HepG2 (cell line): ENCODE data around the gene ADAMTS4. TPM values are rescaled to one million over a fixed set of nuclear protein-coding genes. Genes with fewer than 3 reads are reported as not detected.

Experiments
- ATAC-seq: fragments of 200-7000 bp; cut with Tn5 transposase; 3 replicates; pipeline ENCODE4 v1.9.1; 2020; ENCODE audit warnings: mild to moderate bottlenecking, moderate library complexity
- BruUV-seq: library from RNA; stranded (reverse); fragments of 400-500 nt; replicated peaks from 2 replicates; lab custom pipeline; 2021; lab: Mats Ljungman, UMichigan
- CTCF ChIA-PET: fragments of 300-600 bp; formaldehyde crosslinking; extraction: SDS; loops from one replicate; lab custom pipeline; 2021; ENCODE audit warnings: low total read pairs, inconsistent platforms, low intra/inter-chr PET ratio; lab: Yijun Ruan, JAX
- POLR2A ChIA-PET: fragments of 350-600 bp; sonication (Branson Sonifier 250); formaldehyde crosslinking; loops from one replicate; lab custom pipeline; 2020; ENCODE audit warnings: antibody characterized with exemption, inconsistent platforms; lab: Yijun Ruan, JAX
- DNase-seq: peaks from one replicate; pipeline ENCODE4 v3.0.0-alpha.2; 2015; ENCODE audit warnings: low spot score
- FAIRE-seq: peaks from 3 replicates; lab custom pipeline; 2011; peaks lifted over from hg19 to GRCh38; lab: Jason Lieb, UNC
- H2AFZ ChIP-seq: one replicate; pipeline ENCODE4 v1.6.1; 2011; ENCODE audit warnings: low read length, inconsistent platforms
- H3K27ac ChIP-seq: fragments of 300-600 bp; 3 replicates; pipeline ENCODE4 v1.8.0; 2011; ENCODE audit warnings: mixed run types, mild to moderate bottlenecking, mixed read lengths, low read length, inconsistent platforms; ENCODE audit not compliant: insufficient read depth; ENCODE audit errors: extremely low read length
- H3K27me3 ChIP-seq, 2 experiments: fragments of 200-600 bp in 1 of 2; 2 replicates in 1 of 2; 3 replicates in 1 of 2; pipeline versions ENCODE4 v1.6.0 to v1.8.0; 2011; ENCODE audit warnings: low read length in 2 of 2, mild to moderate bottlenecking in 2 of 2, moderate library complexity in 2 of 2, inconsistent platforms in 1 of 2; ENCODE audit not compliant: insufficient read depth in 2 of 2, control insufficient read depth in 1 of 2
- H3K36me3 ChIP-seq, 2 experiments: fragments of 200-600 bp in 1 of 2; replicated peaks in 1 of 2; 2 replicates in 1 of 2; 3 replicates in 1 of 2; pipeline versions ENCODE4 v1.5.1 to v1.8.0; 2011; ENCODE audit warnings: low read length in 2 of 2, inconsistent platforms in 1 of 2; ENCODE audit not compliant: insufficient read depth in 2 of 2, control insufficient read depth in 1 of 2
- H3K4me1 ChIP-seq: 2 replicates; pipeline ENCODE4 v1.5.1; 2012; ENCODE audit warnings: low read length, inconsistent platforms; ENCODE audit not compliant: insufficient read depth
- H3K4me2 ChIP-seq: 2 replicates; pipeline ENCODE4 v1.6.0; 2011; ENCODE audit warnings: low read depth, low read length, inconsistent platforms
- H3K4me3 ChIP-seq, 3 experiments: fragments of 200-600 bp in 1 of 3; sonication (generic), shearing (Covaris generic) in 1 of 3; replicated peaks in 1 of 3; 2 replicates each; pipeline ENCODE4 v1.5.1; 2011 to 2016; ENCODE audit warnings: low read length in 3 of 3, inconsistent platforms in 2 of 3, low read depth in 2 of 3, mild to moderate bottlenecking in 2 of 3, control low read depth in 1 of 3, mixed read lengths in 1 of 3; ENCODE audit not compliant: insufficient read depth in 1 of 3
- H3K79me2 ChIP-seq: one replicate; pipeline ENCODE4 v1.6.1; 2011; ENCODE audit warnings: low read length, inconsistent platforms; ENCODE audit not compliant: insufficient read depth
- H3K9ac ChIP-seq: 2 replicates; pipeline ENCODE4 v1.6.0; 2011; ENCODE audit warnings: mild to moderate bottlenecking, low read depth, low read length, inconsistent platforms; ENCODE audit not compliant: insufficient read depth
- H3K9me3 ChIP-seq: 2 replicates; pipeline ENCODE4 v1.5.1; 2012; ENCODE audit warnings: mild to moderate bottlenecking, low read length
- H4K20me1 ChIP-seq: 2 replicates; pipeline ENCODE4 v1.6.0; 2011; ENCODE audit warnings: inconsistent platforms, mild to moderate bottlenecking, low read length, moderate library complexity; ENCODE audit not compliant: insufficient read depth
- KLF16 ChIP-seq, 2 experiments: sonication (generic) in 1 of 2; formaldehyde crosslinking in 1 of 2; IDR thresholded peaks; 2 replicates each; pipeline versions ENCODE4 v1.6.1 to v1.8.0; 2016 to 2023; ENCODE audit warnings: missing genetic modification reagents in 2 of 2, missing compliant biosample characterization in 1 of 2
- MAF1 ChIP-seq: sonication (generic); formaldehyde crosslinking; IDR thresholded peaks from 2 replicates; pipeline ENCODE4 v1.5.0; 2020; ENCODE audit warnings: missing genetic modification reagents, borderline replicate concordance
- MXI1 ChIP-seq: IDR thresholded peaks from 3 replicates; pipeline ENCODE4 v1.6.1; 2012; ENCODE audit warnings: low read depth, low read length, inconsistent platforms, borderline replicate concordance
- STAT6 ChIP-seq: sonication (generic); formaldehyde crosslinking; IDR thresholded peaks from 2 replicates; pipeline ENCODE4 v1.4.0; 2020; ENCODE audit warnings: missing genetic modification reagents, mild to moderate bottlenecking, borderline replicate concordance
- ZHX2 ChIP-seq, 2 experiments: sonication (generic) in 1 of 2; formaldehyde crosslinking in 1 of 2; IDR thresholded peaks; 2 replicates each; pipeline versions ENCODE4 v1.6.1 to v1.9.0; 2014 to 2022; ENCODE audit warnings: antibody characterized with exemption in 1 of 2, borderline replicate concordance in 1 of 2, inconsistent platforms in 1 of 2, low read depth in 1 of 2, missing genetic modification reagents in 1 of 2
- ZNF83 ChIP-seq: sonication (generic); formaldehyde crosslinking; IDR thresholded peaks from 2 replicates; pipeline ENCODE4 v1.4.0; 2020; ENCODE audit warnings: missing genetic modification reagents, mild to moderate bottlenecking, borderline replicate concordance
- WGBS: methylation state at CpG from one replicate; pipeline ENCODE4 v1.1.6; 2017; ENCODE audit warnings: low lambda C conversion rate; 5-methylcytosine and 5-hydroxymethylcytosine counted together
- in situ Hi-C: cut with HindIII; loops from 2 replicates; pipeline ENCODE4 v1.10.0; 2017; ENCODE audit warnings: low pct_unique_long_range_greater_than_20kb; ENCODE audit not compliant: extremely low pct_ligation_motif_present
- intact Hi-C: fragments of 100-400 bp; cut with micrococcal nuclease; formaldehyde crosslinking; loops from one replicate; pipeline ENCODE4 v1.10.0; 2022; ENCODE audit not compliant: unreplicated experiment
- polyA plus RNA-seq, 8 experiments: library from polyadenylated mRNA; depleted of rRNA in 3 of 8; stranded (reverse) in 7 of 8; unstranded in 1 of 8; fragments of >200 nt; fragmentation: Illumina TruSeq in 4 of 8; extraction: Trizol in 4 of 8; gene quantifications; 2 replicates each; pipeline versions ENCODE4 v1.2.1 to v1.2.3, GENCODE V29; 2011 to 2016; ENCODE audit warnings: low read depth in 4 of 8, missing spikeins in 1 of 8, mixed read lengths in 1 of 8; ENCODE audit not compliant: insufficient read depth in 1 of 8
- total RNA-seq, 5 experiments: library from RNA; depleted of rRNA; stranded (reverse); fragments of >200 nt; fragmentation: Illumina TruSeq; extraction: Trizol; gene quantifications; 2 replicates each; pipeline ENCODE4 v1.2.3, GENCODE V29; 2016; ENCODE audit warnings: low read depth in 1 of 5

ADAMTS4 gene
- total and polyA plus RNA-seq, 2 of the 13 experiments (the other 11 are each of a cell fraction or from before 2014, with no cell fraction given) = 0.51 to 1.7 TPM

DNA sequence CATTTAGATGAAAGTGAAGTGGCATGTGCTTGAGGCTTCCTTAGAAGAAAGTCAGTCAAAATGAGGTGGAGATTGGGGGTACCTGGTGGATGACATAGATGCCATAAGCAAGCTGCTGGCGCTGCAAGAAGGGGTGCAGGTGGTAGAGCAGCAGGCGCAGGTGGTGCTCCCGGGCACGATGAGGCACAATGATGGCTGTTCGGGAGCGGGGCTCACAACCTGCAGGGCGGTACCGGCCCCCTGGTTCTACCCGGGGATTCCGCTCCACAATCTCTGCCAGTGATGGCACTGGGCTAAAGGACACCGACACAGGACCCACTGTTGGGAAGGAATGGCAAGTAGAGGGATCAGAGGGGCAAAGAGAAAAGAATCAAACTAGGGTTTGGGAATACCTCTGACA lies 23.9 kb downstream of the ADAMTS4 start:
- POLR2A ChIA-PET = interaction anchor here (0.9 kb wide), 1 partner anchor 24 kb away, joined by 4 read pairs; the partner anchor contains the start of gene ADAMTS4
- TF ChIP-seq ZNF83 (no peak), MXI1 (no peak), MAF1 (no peak), KLF16 (CRISPR knock-in tag; IDR thresholded peaks at IDR 0.05) (no peak), STAT6 (CRISPR knock-in tag) (no peak), ZHX2 (IDR thresholded peaks at IDR 0.05; ENCODE audit: low read depth) (no peak), ZHX2 (CRISPR knock-in tag; IDR thresholded peaks at IDR 0.05; ENCODE audit: borderline replicate concordance) (no peak)
- no peak overlapping the region for H3K4me2 ChIP-seq
- in situ Hi-C loops = no loop called here
- CTCF ChIA-PET = interaction anchor here (0.6 kb wide), 1 partner anchor 116 kb away, joined by 3 read pairs; no protein-coding TSS in a partner anchor
- ATAC-seq (no peak), FAIRE-seq (no peak), DNase-seq (no peak)
- H3K9ac ChIP-seq = no peak overlapping the region
- intact Hi-C loops = no loop called here
- H3K27me3 ChIP-seq = no peaks in the 10 kb centered on the region; a peak in 1 of 5 replicates
- BruUV-seq = no TSS peak
- peaks cover 10% of the 10 kb centered on the region for H3K79me2 ChIP-seq
- no peaks in the 10 kb centered on the region for H3K9me3 ChIP-seq
- no peak overlapping the region for H3K27ac ChIP-seq
- H3K36me3 ChIP-seq = peaks cover 8 to 43% of the 10 kb centered on the region in 2 experiments
- no peak overlapping the region for H3K4me3 ChIP-seq
- no peaks in the 10 kb centered on the region for H4K20me1 ChIP-seq
- WGBS = 96% methylated on average over 4 of the region's 11 CpGs
- H2AFZ ChIP-seq = no peak overlapping the region
- H3K4me1 ChIP-seq = peaks cover 19% of the 10 kb centered on the region
